ENCODE measurements around the gene PLEKHS1.
A peak's percentile ranks its signal among the peaks of the same experiment; 100 is the strongest.

The PLEKHS1 gene

GRCh38 chr10:113751181-113751732 is at the start of gene PLEKHS1:
Gene PLEKHS1 (plus strand): TSS chr10:113751682. CDS start chr10:113755278, 3,596 bp downstream.
- no peak for DNase-seq (ENCODE audit: low read depth in 2 of 2)

- peak; percentile 7 to 18 for DNase-seq (ENCODE audit: low read depth in 2 of 2)
These were observed 46.7 kb upstream of the PLEKHS1 start for GRCh38 chr10:113704637-113705343.

GRCh38 chr10:113705344-113705652 is 46.2 kb upstream of the PLEKHS1 start:
- no peak for DNase-seq (ENCODE audit: low read depth in 2 of 2)

GRCh38 chr10:113706623-113707022 is 44.9 kb upstream of the PLEKHS1 start:
- DNase-seq (ENCODE audit: low read depth in 2 of 2): no peak

GRCh38 chr10:113708640-113709039 is 42.8 kb upstream of the PLEKHS1 start:
- no peak for DNase-seq (ENCODE audit: low read depth in 2 of 2)

GRCh38 chr10:113709221-113709838 is 42.2 kb upstream of the PLEKHS1 start:
- peak; percentile 55 to 66 for DNase-seq (ENCODE audit: low read depth in 2 of 2)

GRCh38 chr10:113711142-113711541 is 40.3 kb upstream of the PLEKHS1 start:
- no peak for DNase-seq (ENCODE audit: low read depth in 2 of 2)

- DNase-seq (ENCODE audit: low read depth in 2 of 2): no peak
These were observed 39.5 kb upstream of the PLEKHS1 start for GRCh38 chr10:113712024-113712423.

- no peak for DNase-seq (ENCODE audit: low read depth in 2 of 2)
These were observed 38.5 kb upstream of the PLEKHS1 start for GRCh38 chr10:113712755-113713639.

GRCh38 chr10:113713640-113713982 is 37.9 kb upstream of the PLEKHS1 start:
- DNase-seq (ENCODE audit: low read depth in 2 of 2): no peak

GRCh38 chr10:113716109-113716910 is 35.2 kb upstream of the PLEKHS1 start:
- no peak for DNase-seq (ENCODE audit: low read depth in 2 of 2)

- no peak for DNase-seq (ENCODE audit: low read depth in 2 of 2)
These were observed 32.3 kb upstream of the PLEKHS1 start for GRCh38 chr10:113718969-113719822.

- DNase-seq (ENCODE audit: low read depth in 2 of 2): no peak
These were observed 31.1 kb upstream of the PLEKHS1 start for GRCh38 chr10:113720386-113720785.

GRCh38 chr10:113732160-113732881 is 19.2 kb upstream of the PLEKHS1 start:
- DNase-seq (ENCODE audit: low read depth in 2 of 2): no peak

- DNase-seq (ENCODE audit: low read depth in 2 of 2): no peak
These were observed 18.5 kb upstream of the PLEKHS1 start for GRCh38 chr10:113732966-113733365.

- no peak for DNase-seq (ENCODE audit: low read depth in 2 of 2)
These were observed 17.8 kb upstream of the PLEKHS1 start for GRCh38 chr10:113733635-113734034.

- no peak for DNase-seq (ENCODE audit: low read depth in 2 of 2)
These were observed 15.6 kb upstream of the PLEKHS1 start for GRCh38 chr10:113735913-113736312.

GRCh38 chr10:113736576-113736975 is 14.9 kb upstream of the PLEKHS1 start:
- DNase-seq (ENCODE audit: low read depth in 2 of 2): peak; percentile 14 to 16

GRCh38 chr10:113739031-113739430 is 12.5 kb upstream of the PLEKHS1 start:
- no peak for DNase-seq (ENCODE audit: low read depth in 2 of 2)

- no peak for DNase-seq (ENCODE audit: low read depth in 2 of 2)
These were observed 11.9 kb upstream of the PLEKHS1 start for GRCh38 chr10:113739577-113739976.

All from fibroblast of skin of left quadriceps (primary cell).